AG04449 (cell line): ENCODE measurements around the gene SYK.
"Not testable (repeated sequence)": the region's sequence is repeated elsewhere in the genome, so short reads cannot be mapped to it uniquely, and the experiment has no call there.

Experiments used
- CTCF ChIA-PET: fragments of 350-600 bp; formaldehyde crosslinking; extraction: SDS; loops from one replicate; lab custom pipeline; 2021; ENCODE audit warnings: antibody characterized with exemption; lab: Yijun Ruan, JAX
- POLR2A ChIA-PET: fragments of 400-600, 350-600 bp; formaldehyde crosslinking; extraction: SDS; loops from one replicate; lab custom pipeline; 2020; ENCODE audit warnings: antibody characterized with exemption, inconsistent platforms; lab: Yijun Ruan, JAX
- DNase-seq: peaks from one replicate; pipeline ENCODE4 v3.0.0-alpha.2; 2010; ENCODE audit warnings: low read depth, low spot score
- H3K4me3 ChIP-seq: 2 replicates; pipeline ENCODE4 v1.5.1; 2011; ENCODE audit warnings: low read depth, mild to moderate bottlenecking, control low read depth, low read length
- CTCF ChIP-seq: IDR thresholded peaks from one replicate; pipeline ENCODE4 v1.5.1; 2011; ENCODE audit warnings: mild to moderate bottlenecking, moderate library complexity, low read length, control low read depth, inconsistent platforms; ENCODE audit not compliant: insufficient read depth; ENCODE audit errors: missing control alignments

The SYK gene

GRCh38 chr9:90801241-90801972 lies at the start of gene SYK:
Gene SYK, plus strand, starts transcription at chr9:90801819. Its CDS starts 42,080 bp downstream, at chr9:90843899.
- ChIA-PET CTCF (no interaction called here), POLR2A (no interaction called here)
- no peak within 1 kb of the TSS for H3K4me3 ChIP-seq
- DNase-seq = no peak
- no peak for TF ChIP-seq CTCF

- peak; percentile 17 for TF ChIP-seq CTCF
- H3K4me3 ChIP-seq, POLR2A ChIA-PET, DNase-seq: not testable (repeated sequence)
- CTCF ChIA-PET = interaction anchor here (1.2 kb wide), 1 partner anchor 613 kb away, joined by 6 read pairs; no protein-coding TSS in a partner anchor
Measured at GRCh38 chr9:90755514-90756371, 45.9 kb upstream of the SYK start.

GRCh38 chr9:90760577-90760976 lies 41.0 kb upstream of the SYK start:
- POLR2A ChIA-PET, DNase-seq, CTCF ChIA-PET, H3K4me3 ChIP-seq: not testable (repeated sequence)

GRCh38 chr9:90766731-90767130 lies 34.9 kb upstream of the SYK start:
- POLR2A ChIA-PET = no interaction called here
- TF ChIP-seq CTCF = no peak
- H3K4me3 ChIP-seq = no peak overlapping the region
- CTCF ChIA-PET = no interaction called here
- DNase-seq = no peak

GRCh38 chr9:90767523-90768100 lies 34.0 kb upstream of the SYK start:
- ChIA-PET CTCF (no interaction called here), POLR2A (no interaction called here)
- DNase-seq = no peak

GRCh38 chr9:90770182-90770738 lies 31.4 kb upstream of the SYK start:
- TF ChIP-seq CTCF = no peak
- no peak for DNase-seq
- CTCF ChIA-PET = no interaction called here
- no peak overlapping the region for H3K4me3 ChIP-seq
- POLR2A ChIA-PET = no interaction called here

More at GRCh38 chr9:90767523-90768100, 34.0 kb upstream of the SYK start:
- no peak for TF ChIP-seq CTCF
- H3K4me3 ChIP-seq = no peak overlapping the region
